Caco-2 (cell line): ENCODE measurements around the gene LDB3. TPM values are rescaled to one million over a fixed set of nuclear protein-coding genes. Genes with fewer than 3 reads are reported as not detected.

ENCODE experiments used
- BruUV-seq: library from RNA; stranded (reverse); fragments of 400-500 nt; replicated peaks from 2 replicates; lab custom pipeline; 2021; lab: Mats Ljungman, UMichigan
- CTCF ChIA-PET: fragments of 300-600 bp; sonication (Branson Sonifier 250); formaldehyde crosslinking; loops from one replicate; lab custom pipeline; 2022; ENCODE audit warnings: antibody characterized with exemption; lab: Charles Lee
- POLR2A ChIA-PET: fragments of 300-600 bp; sonication (Branson Sonifier 250); formaldehyde crosslinking; loops from one replicate; lab custom pipeline; 2022; ENCODE audit warnings: antibody characterized with exemption; lab: Charles Lee
- DNase-seq, 2 experiments: peaks; one replicate each; pipeline versions ENCODE4 v3.0.0 to v3.0.0-alpha.2; 2020 to 2022
- H3K27me3 ChIP-seq: replicated peaks from 2 replicates; pipeline ENCODE4 v1.6.0; 2011; ENCODE audit warnings: low read length; ENCODE audit not compliant: control insufficient read depth, insufficient read depth
- H3K36me3 ChIP-seq: 2 replicates; pipeline ENCODE4 v1.5.1; 2011; ENCODE audit warnings: low read length; ENCODE audit not compliant: control insufficient read depth, insufficient read depth
- H3K4me1 ChIP-seq: fragments of 250-450 bp; sonication (Bioruptor Pico); 2 replicates; pipeline ENCODE4 v1.5.1; 2020; ENCODE audit warnings: mild to moderate bottlenecking
- H3K4me3 ChIP-seq: 2 replicates; pipeline ENCODE4 v1.5.1; 2011; ENCODE audit warnings: low read depth, mild to moderate bottlenecking, control low read depth, low read length
- H3K9me3 ChIP-seq: fragments of 250-450 bp; sonication (Bioruptor Pico); 2 replicates; pipeline ENCODE4 v1.5.1; 2020; ENCODE audit warnings: mild to moderate bottlenecking, moderate library complexity
- H3K27ac Mint-ChIP-seq: one replicate; pipeline ENCODE4 v1.8.0; 2022; ENCODE audit warnings: mixed read lengths; ENCODE audit not compliant: unreplicated experiment
- H3K27me3 Mint-ChIP-seq: one replicate; pipeline ENCODE4 v1.8.0; 2022; ENCODE audit warnings: mixed read lengths; ENCODE audit not compliant: insufficient read depth, unreplicated experiment
- H3K36me3 Mint-ChIP-seq: one replicate; pipeline ENCODE4 v1.8.0; 2022; ENCODE audit warnings: mild to moderate bottlenecking, mixed read lengths; ENCODE audit not compliant: insufficient read depth, unreplicated experiment
- H3K4me1 Mint-ChIP-seq: one replicate; pipeline ENCODE4 v1.8.0; 2022; ENCODE audit warnings: low read depth, mixed read lengths; ENCODE audit not compliant: unreplicated experiment
- H3K4me3 Mint-ChIP-seq: one replicate; pipeline ENCODE4 v1.8.0; 2022; ENCODE audit warnings: mild to moderate bottlenecking, moderate library complexity, mixed read lengths; ENCODE audit not compliant: unreplicated experiment
- H3K9me3 Mint-ChIP-seq: one replicate; pipeline ENCODE4 v1.8.0; 2022; ENCODE audit warnings: mixed read lengths; ENCODE audit not compliant: unreplicated experiment
- CTCF ChIP-seq, 2 experiments: fragments of 200-600 bp in 1 of 2; IDR thresholded peaks; 1 replicate in 1 of 2; 2 replicates in 1 of 2; pipeline versions ENCODE4 v1.5.1 to v1.8.0; 2011 to 2022; ENCODE audit warnings: antibody characterized with exemption in 1 of 2, control low read depth in 1 of 2, inconsistent platforms in 1 of 2, low read depth in 1 of 2, low read length in 1 of 2, mild to moderate bottlenecking in 1 of 2, moderate library complexity in 1 of 2; ENCODE audit not compliant: insufficient read depth in 1 of 2, severe bottlenecking in 1 of 2, unreplicated experiment in 1 of 2
- intact Hi-C: fragments of 100-400 bp; cut with micrococcal nuclease; formaldehyde crosslinking; loops from one replicate; pipeline ENCODE4 v1.10.0; 2022; ENCODE audit not compliant: unreplicated experiment
- total RNA-seq: library from RNA; stranded (reverse); gene quantifications from 2 replicates; pipeline ENCODE4 v1.2.3, GENCODE V29; 2022

Gene LDB3
- total RNA-seq, 1 experiment from 2014 or later: 0.09 TPM

GRCh38 chr10:86687750-86688149 lies 19.4 kb downstream of the LDB3 start:
- Histone ChIP-seq H3K36me3 (no peaks in the 10 kb centered on the region), H3K9me3 (no peaks in the 10 kb centered on the region), H3K27me3 (no peaks in the 10 kb centered on the region), H3K4me3 (no peak overlapping the region), H3K4me1 (no peaks in the 10 kb centered on the region)
- H3K36me3 Mint-ChIP-seq: no peaks in the 10 kb centered on the region
- H3K27me3 Mint-ChIP-seq: peaks cover 3% of the 10 kb centered on the region
- no peak for DNase-seq
- H3K4me1 Mint-ChIP-seq: no peaks in the 10 kb centered on the region
- no TSS peak for BruUV-seq
- H3K27ac Mint-ChIP-seq: no peak overlapping the region
- no peaks in the 10 kb centered on the region for H3K9me3 Mint-ChIP-seq
- CTCF ChIA-PET: no interaction called here
- no peak overlapping the region for H3K4me3 Mint-ChIP-seq
- intact Hi-C loops: loop anchor here (1.0 to 10.0 kb wide), 5 partner anchors 95 to 283 kb away; no protein-coding TSS in a partner anchor
- no peak for TF ChIP-seq CTCF (IDR thresholded peaks at IDR 0.05; ENCODE audit: insufficient read depth in 1 of 2, low read depth in 1 of 2, low read length in 1 of 2, severe bottlenecking in 1 of 2, unreplicated experiment in 1 of 2)
- POLR2A ChIA-PET: no interaction called here

- no peaks in the 10 kb centered on the region for H3K36me3 Mint-ChIP-seq
- peak; percentile 62 to 67 for DNase-seq
- Histone ChIP-seq H3K27me3 (no peaks in the 10 kb centered on the region), H3K4me1 (no peaks in the 10 kb centered on the region), H3K36me3 (no peaks in the 10 kb centered on the region), H3K9me3 (no peaks in the 10 kb centered on the region), H3K4me3 (no peak overlapping the region)
- no peak overlapping the region for H3K4me3 Mint-ChIP-seq
- peaks cover 3% of the 10 kb centered on the region for H3K27me3 Mint-ChIP-seq
- no peak overlapping the region for H3K27ac Mint-ChIP-seq
- H3K4me1 Mint-ChIP-seq: no peaks in the 10 kb centered on the region
- ChIA-PET POLR2A (interaction anchor here (0.6 kb wide), 1 partner anchor 278 kb away, joined by 3 read pairs; no protein-coding TSS in a partner anchor), CTCF (interaction anchor here (0.6 to 0.7 kb wide), 3 partner anchors 123 to 1108 kb away, joined by 3 to 4 read pairs (median 3); no protein-coding TSS in a partner anchor)
- H3K9me3 Mint-ChIP-seq: no peaks in the 10 kb centered on the region
- TF ChIP-seq CTCF (IDR thresholded peaks at IDR 0.05; ENCODE audit: insufficient read depth in 1 of 2, low read depth in 1 of 2, low read length in 1 of 2, severe bottlenecking in 1 of 2, unreplicated experiment in 1 of 2): peak; percentile 83 to 92
- intact Hi-C loops: loop anchor here (1.0 to 10.0 kb wide), 5 partner anchors 96 to 284 kb away; no protein-coding TSS in a partner anchor
- no TSS peak for BruUV-seq
Observed at GRCh38 chr10:86688398-86688921, 20.1 kb downstream of the LDB3 start.

GRCh38 chr10:86689146-86689545 lies 20.8 kb downstream of the LDB3 start:
- Mint-ChIP-seq H3K36me3 (peaks cover 4% of the 10 kb centered on the region), H3K4me1 (no peaks in the 10 kb centered on the region), H3K9me3 (no peaks in the 10 kb centered on the region), H3K4me3 (no peak overlapping the region), H3K27ac (no peak overlapping the region), H3K27me3 (peaks cover 3% of the 10 kb centered on the region)
- no peak for TF ChIP-seq CTCF (IDR thresholded peaks at IDR 0.05; ENCODE audit: insufficient read depth in 1 of 2, low read depth in 1 of 2, low read length in 1 of 2, severe bottlenecking in 1 of 2, unreplicated experiment in 1 of 2)
- CTCF ChIA-PET: interaction anchor here (0.6 to 0.7 kb wide), 3 partner anchors 122 to 1107 kb away, joined by 3 to 4 read pairs (median 3); no protein-coding TSS in a partner anchor
- POLR2A ChIA-PET: interaction anchor here (0.6 kb wide), 1 partner anchor 277 kb away, joined by 3 read pairs; no protein-coding TSS in a partner anchor
- intact Hi-C loops: loop anchor here (2.0 to 10.0 kb wide), 2 partner anchors 250 to 284 kb away; no protein-coding TSS in a partner anchor
- H3K27me3 ChIP-seq: no peaks in the 10 kb centered on the region
- H3K4me3 ChIP-seq: no peak overlapping the region
- BruUV-seq: no TSS peak
- no peak for DNase-seq
- no peaks in the 10 kb centered on the region for H3K9me3 ChIP-seq
- H3K4me1 ChIP-seq: no peaks in the 10 kb centered on the region
- H3K36me3 ChIP-seq: no peaks in the 10 kb centered on the region
